Natural killer cell (primary cell): Measurements from ENCODE around the gene DENND1C. TPM values are rescaled to one million over a fixed set of nuclear protein-coding genes. Genes with fewer than 3 reads are reported as not detected.

Source experiments
- ATAC-seq, 3 donors: fragments of 150-1000 bp in 2 of 3; fragments of 200-7000 bp in 1 of 3; cut with Tn5 transposase; 1 replicate in 1 of 3; 2 replicates in 2 of 3; pipeline ENCODE4 v1.10.0; 2021; ENCODE audit warnings: mild to moderate bottlenecking in 2 of 3, moderate library complexity in 2 of 3
- DNase-seq, 2 donors: peaks; one replicate each; pipeline versions ENCODE4 v3.0.0 to v3.0.0-alpha.2; 2013 to 2021; ENCODE audit warnings: mixed read lengths in 1 of 2
- H3K27ac ChIP-seq: one replicate; pipeline ENCODE4 v1.5.1; 2013; ENCODE audit warnings: mild to moderate bottlenecking, low read length
- H3K27me3 ChIP-seq: one replicate; pipeline ENCODE4 v1.6.1; 2013; ENCODE audit warnings: low read length; ENCODE audit not compliant: control insufficient read depth, insufficient read depth
- H3K36me3 ChIP-seq: one replicate; pipeline ENCODE4 v1.6.1; 2013; ENCODE audit warnings: low read length; ENCODE audit not compliant: control insufficient read depth, insufficient read depth
- H3K4me1 ChIP-seq: one replicate; pipeline ENCODE4 v1.6.1; 2013; ENCODE audit warnings: low read length; ENCODE audit not compliant: control insufficient read depth, insufficient read depth
- H3K4me3 ChIP-seq: one replicate; pipeline ENCODE4 v1.5.1; 2013; ENCODE audit warnings: low read length
- H3K9me3 ChIP-seq: one replicate; pipeline ENCODE4 v1.6.1; 2013; ENCODE audit warnings: low read length; ENCODE audit not compliant: control insufficient read depth, insufficient read depth
- H3K27ac Mint-ChIP-seq, 2 donors: one replicate each; pipeline ENCODE4 v1.8.0; 2022; ENCODE audit warnings: mild to moderate bottlenecking in 2 of 2, mixed read lengths in 2 of 2, moderate library complexity in 1 of 2
- H3K27me3 Mint-ChIP-seq, 2 donors: one replicate each; pipeline ENCODE4 v1.8.0; 2022; ENCODE audit warnings: low read depth in 2 of 2, mixed read lengths in 2 of 2
- H3K36me3 Mint-ChIP-seq: one replicate; pipeline ENCODE4 v1.8.0; 2022; ENCODE audit warnings: mixed read lengths
- H3K4me1 Mint-ChIP-seq, 2 donors: one replicate each; pipeline ENCODE4 v1.8.0; 2022; ENCODE audit warnings: mixed read lengths in 2 of 2
- H3K4me3 Mint-ChIP-seq: one replicate; pipeline ENCODE4 v1.8.0; 2022; ENCODE audit warnings: mild to moderate bottlenecking, moderate library complexity, mixed read lengths
- H3K9me3 Mint-ChIP-seq, 2 donors: one replicate each; pipeline ENCODE4 v1.8.0; 2022; ENCODE audit warnings: mixed read lengths in 2 of 2
- WGBS: methylation state at CpG from one replicate; pipeline ENCODE4 v1.1.7; 2013; ENCODE audit warnings: missing lambda C conversion rate; ENCODE audit not compliant: insufficient coverage; 5-methylcytosine and 5-hydroxymethylcytosine counted together
- intact Hi-C: fragments of 100-400 bp; cut with micrococcal nuclease; formaldehyde crosslinking; loops from one replicate; pipeline ENCODE4 v1.14.2; 2022
- total RNA-seq, 4 donors: library from RNA; stranded (reverse); fragments of 120-200 nt in 1 of 4; gene quantifications; one replicate each; pipeline versions ENCODE4 v1.2.3 to v1.2.4, GENCODE V29; 2013 to 2022
- TF ChIP-seq, protein P1 (sequence below): fragments of 200-600 bp; IDR thresholded peaks from one replicate; pipeline ENCODE4 v1.8.0; 2022; ENCODE audit warnings: antibody characterized with exemption

DENND1C gene
- total RNA-seq, 3 donors from 2014 or later (not counting 1 experiment from before 2014, with no cell fraction given) = 175 to 197 (median 188) TPM

DNA sequence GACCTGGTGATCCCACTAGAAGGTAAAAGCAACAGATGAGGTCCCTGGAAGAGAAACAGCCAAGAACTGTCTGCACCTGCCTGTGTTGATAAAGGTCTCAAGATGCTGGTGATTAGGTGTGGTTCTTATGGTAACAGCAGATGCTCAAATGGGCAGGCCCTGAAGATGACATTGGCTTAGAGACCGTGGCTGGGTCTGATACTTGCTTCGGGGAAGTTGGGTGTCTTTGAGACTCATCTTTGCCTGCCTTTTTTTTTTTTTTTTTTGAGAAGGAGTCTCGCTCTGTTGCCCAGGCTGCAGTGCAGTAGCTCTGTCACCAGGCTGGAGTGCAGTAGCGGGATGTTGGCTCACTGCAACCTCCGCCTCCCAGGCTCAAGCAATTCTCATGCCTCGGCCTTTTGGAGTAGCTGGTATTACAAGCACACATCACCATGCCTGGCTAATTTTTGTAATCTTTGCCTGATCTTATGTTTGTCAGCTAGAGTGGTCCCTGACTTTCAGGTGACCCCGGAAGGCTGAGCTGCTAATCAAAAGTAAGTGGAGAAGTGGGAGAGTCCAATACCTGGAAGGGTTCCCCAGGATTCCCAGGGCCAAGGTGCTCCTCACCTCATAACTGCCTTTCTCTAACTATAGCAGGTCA is 29.9 kb downstream of the DENND1C start:
- WGBS = 94% methylated on average over 7 of the region's 7 CpGs
- Histone ChIP-seq H3K27ac (no peak overlapping the region), H3K4me1 (no peaks in the 10 kb centered on the region), H3K4me3 (no peak overlapping the region), H3K9me3 (peaks cover 10% of the 10 kb centered on the region), H3K27me3 (no peaks in the 10 kb centered on the region), H3K36me3 (no peaks in the 10 kb centered on the region)
- intact Hi-C loops = no loop called here
- Mint-ChIP-seq H3K4me3 (no peak overlapping the region), H3K27ac (no peak overlapping the region), H3K4me1 (no peaks in the 10 kb centered on the region), H3K27me3 (peaks cover 0 to 2% of the 10 kb centered on the region in 2 donors), H3K36me3 (no peaks in the 10 kb centered on the region), H3K9me3 (no peaks in the 10 kb centered on the region)
- ATAC-seq = no peak
- TF ChIP-seq, protein P1, sequence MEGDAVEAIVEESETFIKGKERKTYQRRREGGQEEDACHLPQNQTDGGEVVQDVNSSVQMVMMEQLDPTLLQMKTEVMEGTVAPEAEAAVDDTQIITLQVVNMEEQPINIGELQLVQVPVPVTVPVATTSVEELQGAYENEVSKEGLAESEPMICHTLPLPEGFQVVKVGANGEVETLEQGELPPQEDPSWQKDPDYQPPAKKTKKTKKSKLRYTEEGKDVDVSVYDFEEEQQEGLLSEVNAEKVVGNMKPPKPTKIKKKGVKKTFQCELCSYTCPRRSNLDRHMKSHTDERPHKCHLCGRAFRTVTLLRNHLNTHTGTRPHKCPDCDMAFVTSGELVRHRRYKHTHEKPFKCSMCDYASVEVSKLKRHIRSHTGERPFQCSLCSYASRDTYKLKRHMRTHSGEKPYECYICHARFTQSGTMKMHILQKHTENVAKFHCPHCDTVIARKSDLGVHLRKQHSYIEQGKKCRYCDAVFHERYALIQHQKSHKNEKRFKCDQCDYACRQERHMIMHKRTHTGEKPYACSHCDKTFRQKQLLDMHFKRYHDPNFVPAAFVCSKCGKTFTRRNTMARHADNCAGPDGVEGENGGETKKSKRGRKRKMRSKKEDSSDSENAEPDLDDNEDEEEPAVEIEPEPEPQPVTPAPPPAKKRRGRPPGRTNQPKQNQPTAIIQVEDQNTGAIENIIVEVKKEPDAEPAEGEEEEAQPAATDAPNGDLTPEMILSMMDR = no peak
- DNase-seq = no peak

DNA sequence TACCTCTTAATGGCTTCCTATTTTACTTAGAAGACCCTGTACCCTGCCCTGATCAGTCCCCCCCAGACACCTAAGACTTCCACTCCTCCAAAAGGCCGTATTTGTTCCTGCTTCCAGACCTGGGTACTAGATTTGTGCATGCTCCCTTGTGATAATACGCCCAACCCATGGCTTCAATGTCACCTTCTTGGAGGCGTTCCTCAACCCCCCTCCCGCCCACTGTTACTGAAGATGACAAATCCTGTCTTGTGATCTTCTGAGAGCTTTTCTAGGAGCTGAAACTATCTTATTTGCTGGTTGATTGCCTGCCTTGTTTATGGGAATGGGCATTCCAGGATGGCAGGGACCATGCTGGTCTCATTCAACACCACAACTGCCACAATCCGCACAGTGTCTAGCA is 31.4 kb downstream of the DENND1C start:
- no peak for ATAC-seq
- H3K4me3 Mint-ChIP-seq = no peak overlapping the region

DNA sequence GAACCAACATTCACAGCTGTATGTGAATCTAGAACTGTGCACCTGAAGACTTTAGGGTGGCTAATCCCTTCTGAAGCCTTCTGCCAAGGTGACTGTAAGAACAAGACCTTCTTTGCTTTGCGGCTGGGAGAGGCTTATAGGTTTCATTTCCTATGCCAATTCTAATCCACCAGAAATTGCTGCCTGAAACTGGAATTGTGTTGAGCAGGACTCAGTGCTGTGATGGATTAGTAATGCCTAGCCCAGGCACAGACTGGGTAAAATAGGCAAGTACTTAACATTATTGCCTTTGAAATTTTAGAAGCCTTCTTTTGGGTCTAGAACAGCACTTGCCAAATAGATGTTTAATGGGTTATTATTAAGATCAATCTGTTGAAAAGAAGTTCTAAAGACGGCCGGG is 33.5 kb downstream of the DENND1C start:
- no peak overlapping the region for H3K27ac Mint-ChIP-seq
- TF ChIP-seq, protein P1 = no peak
- no peaks in the 10 kb centered on the region for H3K36me3 Mint-ChIP-seq
- WGBS = 99% methylated on average over 3 of the region's 3 CpGs
- H3K4me3 Mint-ChIP-seq = no peak overlapping the region
- Histone ChIP-seq H3K27ac (no peak overlapping the region), H3K4me3 (no peak overlapping the region), H3K27me3 (no peaks in the 10 kb centered on the region), H3K4me1 (no peaks in the 10 kb centered on the region), H3K36me3 (no peaks in the 10 kb centered on the region), H3K9me3 (no peaks in the 10 kb centered on the region)
- H3K9me3 Mint-ChIP-seq = no peaks in the 10 kb centered on the region
- ATAC-seq = no peak
- no peaks in the 10 kb centered on the region for H3K4me1 Mint-ChIP-seq
- peaks cover 0 to 2% of the 10 kb centered on the region in 2 donors for H3K27me3 Mint-ChIP-seq
- intact Hi-C loops = no loop called here
- no peak for DNase-seq

More for the DNA sequence above, 31.4 kb downstream of the DENND1C start:
- TF ChIP-seq, protein P1 = no peak
- Histone ChIP-seq H3K4me1 (no peaks in the 10 kb centered on the region), H3K27ac (no peak overlapping the region), H3K4me3 (no peak overlapping the region), H3K27me3 (no peaks in the 10 kb centered on the region), H3K36me3 (no peaks in the 10 kb centered on the region), H3K9me3 (peaks cover 10% of the 10 kb centered on the region)
- Mint-ChIP-seq H3K9me3 (no peaks in the 10 kb centered on the region), H3K27me3 (peaks cover 0 to 2% of the 10 kb centered on the region in 2 donors), H3K27ac (no peak overlapping the region), H3K36me3 (no peaks in the 10 kb centered on the region), H3K4me1 (no peaks in the 10 kb centered on the region)
- intact Hi-C loops = no loop called here
- 95% methylated on average over 5 of the region's 5 CpGs for WGBS
- no peak for DNase-seq

GRCh38 chr19:6446452-6446851 is 35.1 kb downstream of the DENND1C start:
- TF ChIP-seq, protein P1 = no peak
- Mint-ChIP-seq H3K27me3 (peaks cover 0 to 2% of the 10 kb centered on the region in 2 donors), H3K4me1 (no peaks in the 10 kb centered on the region), H3K27ac (no peak overlapping the region), H3K4me3 (no peak overlapping the region), H3K9me3 (no peaks in the 10 kb centered on the region), H3K36me3 (no peaks in the 10 kb centered on the region)
- no peaks in the 10 kb centered on the region for H3K27me3 ChIP-seq
- no peak overlapping the region for H3K27ac ChIP-seq
- H3K4me3 ChIP-seq = no peak overlapping the region
- DNase-seq (no peak), ATAC-seq (no peak)
- no peaks in the 10 kb centered on the region for H3K36me3 ChIP-seq
- H3K9me3 ChIP-seq = no peaks in the 10 kb centered on the region
- H3K4me1 ChIP-seq = no peaks in the 10 kb centered on the region
- WGBS = 97% methylated on average over 3 of the region's 3 CpGs
- intact Hi-C loops = no loop called here
